Measurements from ENCODE around the gene PSMD14.

The PSMD14 gene

DNA sequence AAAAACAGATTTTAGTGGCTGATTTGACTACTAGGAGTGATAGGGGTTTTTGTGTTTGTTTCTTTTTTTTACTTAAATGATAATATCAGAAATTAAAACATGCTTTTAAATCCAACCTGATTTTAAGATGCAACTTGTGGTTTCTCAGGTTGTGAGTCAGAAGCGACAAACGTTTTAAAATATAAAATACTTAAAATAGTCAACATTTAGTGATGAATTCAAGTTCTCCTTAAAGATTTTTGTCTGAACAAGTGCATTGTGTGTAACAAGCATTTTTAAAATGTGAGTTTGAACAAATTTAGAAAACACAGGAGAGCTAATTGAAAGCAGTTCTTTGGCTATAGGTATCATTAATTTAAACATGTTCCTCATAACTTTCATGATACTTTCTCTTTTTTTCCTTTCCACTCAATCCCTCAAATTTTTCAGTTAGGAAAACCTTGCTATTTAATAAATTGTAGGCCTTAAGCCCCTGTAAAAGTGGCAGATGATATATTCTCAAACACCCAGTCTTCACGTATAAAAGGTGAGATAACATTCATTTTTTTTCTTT, 111.5 kb downstream of the PSMD14 start:
- TF ChIP-seq, protein P1, sequence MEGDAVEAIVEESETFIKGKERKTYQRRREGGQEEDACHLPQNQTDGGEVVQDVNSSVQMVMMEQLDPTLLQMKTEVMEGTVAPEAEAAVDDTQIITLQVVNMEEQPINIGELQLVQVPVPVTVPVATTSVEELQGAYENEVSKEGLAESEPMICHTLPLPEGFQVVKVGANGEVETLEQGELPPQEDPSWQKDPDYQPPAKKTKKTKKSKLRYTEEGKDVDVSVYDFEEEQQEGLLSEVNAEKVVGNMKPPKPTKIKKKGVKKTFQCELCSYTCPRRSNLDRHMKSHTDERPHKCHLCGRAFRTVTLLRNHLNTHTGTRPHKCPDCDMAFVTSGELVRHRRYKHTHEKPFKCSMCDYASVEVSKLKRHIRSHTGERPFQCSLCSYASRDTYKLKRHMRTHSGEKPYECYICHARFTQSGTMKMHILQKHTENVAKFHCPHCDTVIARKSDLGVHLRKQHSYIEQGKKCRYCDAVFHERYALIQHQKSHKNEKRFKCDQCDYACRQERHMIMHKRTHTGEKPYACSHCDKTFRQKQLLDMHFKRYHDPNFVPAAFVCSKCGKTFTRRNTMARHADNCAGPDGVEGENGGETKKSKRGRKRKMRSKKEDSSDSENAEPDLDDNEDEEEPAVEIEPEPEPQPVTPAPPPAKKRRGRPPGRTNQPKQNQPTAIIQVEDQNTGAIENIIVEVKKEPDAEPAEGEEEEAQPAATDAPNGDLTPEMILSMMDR (IDR thresholded peaks at IDR 0.05; ENCODE audit: insufficient read depth, low read depth, low read length, missing control alignments) = no peak
- no peak overlapping the region for H3K4me3 ChIP-seq (ENCODE audit: low read length)
- DNase-seq (ENCODE audit: low read depth) = no peak

- TF ChIP-seq, protein P1 (IDR thresholded peaks at IDR 0.05; ENCODE audit: insufficient read depth, low read depth, low read length, missing control alignments) = no peak
- no peak overlapping the region for H3K4me3 ChIP-seq (ENCODE audit: low read length)
- no peak for DNase-seq (ENCODE audit: low read depth)
Measured at GRCh38 chr2:161420406-161421074, 112.3 kb downstream of the PSMD14 start.

DNA sequence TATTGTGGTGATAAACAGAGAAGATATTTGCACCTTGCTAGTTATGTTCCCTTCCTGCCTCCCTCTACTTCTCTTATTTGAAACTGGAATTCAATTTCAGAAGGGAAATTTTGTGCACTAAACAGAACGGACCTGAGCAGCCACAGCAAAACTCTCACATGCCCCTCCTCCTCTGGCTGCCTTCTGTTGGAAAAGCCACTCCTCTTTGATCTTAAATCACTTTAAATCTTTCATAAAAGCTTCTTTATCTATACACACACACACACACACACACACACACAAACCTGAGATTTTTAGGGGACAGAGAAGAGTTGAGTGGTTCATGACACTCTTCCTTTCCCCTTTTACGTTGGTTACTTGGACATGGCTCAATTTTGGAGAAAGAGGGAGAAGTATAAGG, 113.5 kb downstream of the PSMD14 start:
- no peak for DNase-seq (ENCODE audit: low read depth)
- TF ChIP-seq, protein P1 (IDR thresholded peaks at IDR 0.05; ENCODE audit: insufficient read depth, low read depth, low read length, missing control alignments) = no peak
- H3K4me3 ChIP-seq (ENCODE audit: low read length) = no peak overlapping the region

DNA sequence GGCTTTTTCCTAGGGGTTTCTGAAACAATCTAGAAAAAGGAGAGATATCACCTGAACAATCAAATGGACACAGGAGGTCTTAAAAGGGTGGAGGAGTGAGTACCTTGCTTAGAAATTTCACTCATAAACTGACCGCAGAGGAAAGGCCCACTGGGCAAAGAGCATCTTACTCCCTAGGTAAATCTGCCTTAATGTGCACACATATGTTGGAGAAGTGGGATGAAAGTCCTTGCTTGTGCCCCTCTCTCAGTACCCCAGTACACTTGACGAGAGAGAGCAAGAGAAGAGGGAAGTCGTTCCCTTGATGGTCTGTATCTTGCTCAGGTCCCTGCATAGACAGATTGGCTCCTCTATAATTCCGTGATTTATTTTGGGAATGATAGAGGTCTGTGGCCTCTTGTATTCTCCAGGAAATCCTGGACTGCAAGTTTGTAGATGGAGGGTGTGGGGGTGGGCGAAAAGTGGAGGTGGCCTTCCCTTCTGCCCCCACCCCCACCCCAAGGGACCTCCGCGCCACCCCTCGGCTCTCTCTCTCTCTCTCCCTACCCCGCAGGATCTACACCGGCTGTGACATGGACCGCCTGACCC, 114.7 kb downstream of the PSMD14 start:
- TF ChIP-seq, protein P1 (IDR thresholded peaks at IDR 0.05; ENCODE audit: insufficient read depth, low read depth, low read length, missing control alignments) = no peak
- DNase-seq (ENCODE audit: low read depth) = no peak
- H3K4me3 ChIP-seq (ENCODE audit: low read length) = no peak overlapping the region

DNA sequence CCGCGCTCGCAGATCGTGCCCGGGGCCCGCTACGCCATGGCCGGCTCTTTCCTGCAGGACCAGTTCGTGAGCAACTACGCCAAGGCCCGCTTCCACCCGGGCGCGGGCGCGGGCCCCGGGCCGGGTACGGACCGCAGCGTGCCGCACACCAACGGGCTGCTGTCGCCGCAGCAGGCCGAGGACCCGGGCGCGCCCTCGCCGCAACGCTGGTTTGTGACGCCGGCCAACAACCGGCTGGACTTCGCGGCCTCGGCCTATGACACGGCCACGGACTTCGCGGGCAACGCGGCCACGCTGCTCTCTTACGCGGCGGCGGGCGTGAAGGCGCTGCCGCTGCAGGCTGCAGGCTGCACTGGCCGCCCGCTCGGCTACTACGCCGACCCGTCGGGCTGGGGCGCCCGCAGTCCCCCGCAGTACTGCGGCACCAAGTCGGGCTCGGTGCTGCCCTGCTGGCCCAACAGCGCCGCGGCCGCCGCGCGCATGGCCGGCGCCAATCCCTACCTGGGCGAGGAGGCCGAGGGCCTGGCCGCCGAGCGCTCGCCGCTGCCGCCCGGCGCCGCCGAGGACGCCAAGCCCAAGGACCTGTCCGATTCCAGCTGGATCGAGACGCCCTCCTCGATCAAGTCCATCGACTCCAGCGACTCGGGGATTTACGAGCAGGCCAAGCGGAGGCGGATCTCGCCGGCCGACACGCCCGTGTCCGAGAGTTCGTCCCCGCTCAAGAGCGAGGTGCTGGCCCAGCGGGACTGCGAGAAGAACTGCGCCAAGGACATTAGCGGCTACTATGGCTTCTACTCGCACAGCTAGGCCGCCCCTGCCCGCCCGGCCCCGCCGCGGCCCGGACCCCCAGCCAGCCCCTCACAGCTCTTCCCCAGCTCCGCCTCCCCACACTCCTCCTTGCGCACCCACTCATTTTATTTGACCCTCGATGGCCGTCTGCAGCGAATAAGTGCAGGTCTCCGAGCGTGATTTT, 115.5 kb downstream of the PSMD14 start:
- DNase-seq (ENCODE audit: low read depth) = no peak
- peak overlapping the region; percentile 22 for H3K4me3 ChIP-seq (ENCODE audit: low read length)
- TF ChIP-seq, protein P1 (IDR thresholded peaks at IDR 0.05; ENCODE audit: insufficient read depth, low read depth, low read length, missing control alignments) = no peak

DNA sequence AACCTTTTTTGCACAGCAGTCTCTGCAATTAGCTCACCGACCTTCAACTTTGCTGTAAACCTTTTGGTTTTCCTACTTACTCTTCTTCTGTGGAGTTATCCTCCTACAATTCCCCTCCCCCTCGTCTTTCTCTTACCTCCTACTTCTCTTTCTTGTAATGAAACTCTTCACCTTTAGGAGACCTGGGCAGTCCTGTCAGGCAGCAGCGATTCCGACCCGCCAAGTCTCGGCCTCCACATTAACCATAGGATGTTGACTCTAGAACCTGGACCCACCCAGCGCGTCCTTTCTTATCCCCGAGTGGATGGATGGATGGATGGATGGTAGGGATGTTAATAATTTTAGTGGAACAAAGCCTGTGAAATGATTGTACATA, 116.2 kb downstream of the PSMD14 start:
- no peak overlapping the region for H3K4me3 ChIP-seq (ENCODE audit: low read length)
- TF ChIP-seq, protein P1 (IDR thresholded peaks at IDR 0.05; ENCODE audit: insufficient read depth, low read depth, low read length, missing control alignments) = no peak
- DNase-seq (ENCODE audit: low read depth) = no peak

All from epithelial cell of esophagus (primary cell).